ENCODE results near the gene SRMS.
A peak's percentile ranks its signal among the peaks of the same experiment; 100 is the strongest.

The SRMS gene

GRCh38 chr20:63527184-63527583 lies 20.4 kb downstream of the SRMS start:
- Histone ChIP-seq H3K18ac (ENCODE audit: low read length) (no peak overlapping the region), H4K8ac (ENCODE audit: low read depth, low read length) (no peak overlapping the region), H3K4me3 (ENCODE audit: low read depth, low read length) (no peak overlapping the region), H3K27ac (ENCODE audit: low read depth, low read length) (no peak overlapping the region), H3K27me3 (ENCODE audit: insufficient read depth, low read length) (no peaks in the 10 kb centered on the region), H2BK120ac (ENCODE audit: insufficient read depth, low read length, poor library complexity) (no peak overlapping the region), H2BK12ac (ENCODE audit: low read length) (no peak overlapping the region), H2AFZ (ENCODE audit: insufficient read depth, low read length, poor library complexity) (no peak overlapping the region), H3K23ac (ENCODE audit: low read length) (no peak overlapping the region), H3K14ac (ENCODE audit: low read length) (no peak overlapping the region), H3K4me1 (ENCODE audit: control insufficient read depth in 1 of 2, insufficient read depth in 2 of 2, low read length in 2 of 2) (peaks cover 5% of the 10 kb centered on the region in 2 experiments), H4K12ac (ENCODE audit: low read depth, low read length) (no peak overlapping the region), H3K9ac (ENCODE audit: low read length) (no peak overlapping the region), H2AK5ac (ENCODE audit: low read length) (no peak overlapping the region), H3K4ac (ENCODE audit: low read depth, low read length) (no peak overlapping the region), H3K4me2 (ENCODE audit: low read length) (no peak overlapping the region), H4K91ac (ENCODE audit: low read depth, low read length) (no peak overlapping the region), H3K36me3 (ENCODE audit: control insufficient read depth in 1 of 2, insufficient read depth in 2 of 2, low read length in 2 of 2) (peaks cover 12 to 15% of the 10 kb centered on the region in 2 experiments), H2BK5ac (ENCODE audit: low read depth, low read length, poor library complexity) (no peak overlapping the region), H3K79me2 (ENCODE audit: control insufficient read depth, insufficient read depth, low read length, poor library complexity) (peaks cover 2% of the 10 kb centered on the region), H3K9me3 (ENCODE audit: insufficient read depth, low read depth, low read length) (peaks cover 11% of the 10 kb centered on the region), H3K79me1 (ENCODE audit: low read length) (no peaks in the 10 kb centered on the region)
- WGBS (ENCODE audit: extremely low coverage, insufficient coverage, insufficient read length), result no CpG with 5 or more reads among the region's 9 CpGs
- no peak for DNase-seq

- Histone ChIP-seq H4K8ac (ENCODE audit: low read depth, low read length) (no peak overlapping the region), H2BK120ac (ENCODE audit: insufficient read depth, low read length, poor library complexity) (no peak overlapping the region), H3K79me2 (ENCODE audit: control insufficient read depth, insufficient read depth, low read length, poor library complexity) (peaks cover 10% of the 10 kb centered on the region), H2BK5ac (ENCODE audit: low read depth, low read length, poor library complexity) (no peak overlapping the region), H3K36me3 (ENCODE audit: control insufficient read depth in 1 of 2, insufficient read depth in 2 of 2, low read length in 2 of 2) (peaks cover 19% of the 10 kb centered on the region in 2 experiments), H3K18ac (ENCODE audit: low read length) (no peak overlapping the region), H3K9me3 (ENCODE audit: insufficient read depth, low read depth, low read length) (peaks cover 10% of the 10 kb centered on the region), H3K23ac (ENCODE audit: low read length) (no peak overlapping the region), H4K91ac (ENCODE audit: low read depth, low read length) (no peak overlapping the region), H3K79me1 (ENCODE audit: low read length) (peaks cover 4% of the 10 kb centered on the region), H2AK5ac (ENCODE audit: low read length) (no peak overlapping the region), H2AFZ (ENCODE audit: insufficient read depth, low read length, poor library complexity) (no peak overlapping the region), H3K4me1 (ENCODE audit: control insufficient read depth in 1 of 2, insufficient read depth in 2 of 2, low read length in 2 of 2) (peaks cover 12 to 13% of the 10 kb centered on the region in 2 experiments), H3K4me3 (ENCODE audit: low read depth, low read length) (no peak overlapping the region), H3K4me2 (ENCODE audit: low read length) (no peak overlapping the region), H3K4ac (ENCODE audit: low read depth, low read length) (no peak overlapping the region), H4K12ac (ENCODE audit: low read depth, low read length) (no peak overlapping the region), H3K9ac (ENCODE audit: low read length) (no peak overlapping the region), H3K27me3 (ENCODE audit: insufficient read depth, low read length) (no peaks in the 10 kb centered on the region), H3K14ac (ENCODE audit: low read length) (no peak overlapping the region), H3K27ac (ENCODE audit: low read depth, low read length) (no peak overlapping the region), H2BK12ac (ENCODE audit: low read length) (no peak overlapping the region)
- no peak for DNase-seq
- WGBS (ENCODE audit: extremely low coverage, insufficient coverage, insufficient read length), result no CpG with 5 or more reads among the region's 2 CpGs
Observed at GRCh38 chr20:63525971-63526370, 21.6 kb downstream of the SRMS start.

GRCh38 chr20:63525185-63525584 lies 22.4 kb downstream of the SRMS start:
- Histone ChIP-seq H3K4ac (ENCODE audit: low read depth, low read length) (no peak overlapping the region), H3K18ac (ENCODE audit: low read length) (no peak overlapping the region), H2AK5ac (ENCODE audit: low read length) (no peak overlapping the region), H4K12ac (ENCODE audit: low read depth, low read length) (no peak overlapping the region), H3K36me3 (ENCODE audit: control insufficient read depth in 1 of 2, insufficient read depth in 2 of 2, low read length in 2 of 2) (peaks cover 19% of the 10 kb centered on the region in 2 experiments), H4K8ac (ENCODE audit: low read depth, low read length) (no peak overlapping the region), H3K79me2 (ENCODE audit: control insufficient read depth, insufficient read depth, low read length, poor library complexity) (peaks cover 14% of the 10 kb centered on the region), H3K79me1 (ENCODE audit: low read length) (peaks cover 9% of the 10 kb centered on the region), H3K23ac (ENCODE audit: low read length) (no peak overlapping the region), H3K4me1 (ENCODE audit: control insufficient read depth in 1 of 2, insufficient read depth in 2 of 2, low read length in 2 of 2) (peaks cover 12 to 13% of the 10 kb centered on the region in 2 experiments), H4K91ac (ENCODE audit: low read depth, low read length) (no peak overlapping the region), H3K9me3 (ENCODE audit: insufficient read depth, low read depth, low read length) (peaks cover 10% of the 10 kb centered on the region), H2BK5ac (ENCODE audit: low read depth, low read length, poor library complexity) (no peak overlapping the region), H3K4me3 (ENCODE audit: low read depth, low read length) (no peak overlapping the region), H2BK12ac (ENCODE audit: low read length) (no peak overlapping the region), H2AFZ (ENCODE audit: insufficient read depth, low read length, poor library complexity) (no peak overlapping the region), H2BK120ac (ENCODE audit: insufficient read depth, low read length, poor library complexity) (no peak overlapping the region), H3K27ac (ENCODE audit: low read depth, low read length) (no peak overlapping the region), H3K4me2 (ENCODE audit: low read length) (no peak overlapping the region), H3K27me3 (ENCODE audit: insufficient read depth, low read length) (no peaks in the 10 kb centered on the region), H3K14ac (ENCODE audit: low read length) (no peak overlapping the region), H3K9ac (ENCODE audit: low read length) (no peak overlapping the region)
- WGBS (ENCODE audit: extremely low coverage, insufficient coverage, insufficient read length), result no CpG with 5 or more reads among the region's 3 CpGs
- DNase-seq, result no peak

- Histone ChIP-seq H2AFZ (ENCODE audit: insufficient read depth, low read length, poor library complexity) (no peak overlapping the region), H3K14ac (ENCODE audit: low read length) (no peak overlapping the region), H3K4me1 (ENCODE audit: control insufficient read depth in 1 of 2, insufficient read depth in 2 of 2, low read length in 2 of 2) (peaks cover 19 to 28% of the 10 kb centered on the region in 2 experiments), H3K79me2 (ENCODE audit: control insufficient read depth, insufficient read depth, low read length, poor library complexity) (peaks cover 16% of the 10 kb centered on the region), H3K4me2 (ENCODE audit: low read length) (no peak overlapping the region), H3K27ac (ENCODE audit: low read depth, low read length) (no peak overlapping the region), H4K91ac (ENCODE audit: low read depth, low read length) (no peak overlapping the region), H2BK12ac (ENCODE audit: low read length) (no peak overlapping the region), H3K4me3 (ENCODE audit: low read depth, low read length) (no peak overlapping the region), H3K79me1 (ENCODE audit: low read length) (peaks cover 13% of the 10 kb centered on the region), H4K8ac (ENCODE audit: low read depth, low read length) (no peak overlapping the region), H3K27me3 (ENCODE audit: insufficient read depth, low read length) (no peaks in the 10 kb centered on the region), H3K4ac (ENCODE audit: low read depth, low read length) (no peak overlapping the region), H2BK120ac (ENCODE audit: insufficient read depth, low read length, poor library complexity) (no peak overlapping the region), H2BK5ac (ENCODE audit: low read depth, low read length, poor library complexity) (no peak overlapping the region), H3K36me3 (ENCODE audit: control insufficient read depth in 1 of 2, insufficient read depth in 2 of 2, low read length in 2 of 2) (peaks cover 19% of the 10 kb centered on the region in 2 experiments), H3K9me3 (ENCODE audit: insufficient read depth, low read depth, low read length) (peaks cover 10% of the 10 kb centered on the region), H3K18ac (ENCODE audit: low read length) (peak overlapping the region; percentile 38), H3K23ac (ENCODE audit: low read length) (no peak overlapping the region), H4K12ac (ENCODE audit: low read depth, low read length) (no peak overlapping the region), H2AK5ac (ENCODE audit: low read length) (no peak overlapping the region), H3K9ac (ENCODE audit: low read length) (no peak overlapping the region)
- WGBS (ENCODE audit: extremely low coverage, insufficient coverage, insufficient read length), result no CpG with 5 or more reads among the region's 11 CpGs
- no peak for DNase-seq
Observed at GRCh38 chr20:63522981-63523611, 24.5 kb downstream of the SRMS start.
